ENCODE data around the gene WDR1.
A peak's percentile ranks its signal among the peaks of the same experiment; 100 is the strongest.

WDR1 gene

GRCh38 chr4:10040049-10040892, 76.3 kb downstream of the WDR1 start:
- DNase-seq (ENCODE audit: low spot score), result no peak

GRCh38 chr4:10036807-10037342, 79.7 kb downstream of the WDR1 start:
- DNase-seq (ENCODE audit: low spot score), result no peak

GRCh38 chr4:10035130-10035529, 81.5 kb downstream of the WDR1 start:
- no peak for DNase-seq (ENCODE audit: low spot score)

DNA sequence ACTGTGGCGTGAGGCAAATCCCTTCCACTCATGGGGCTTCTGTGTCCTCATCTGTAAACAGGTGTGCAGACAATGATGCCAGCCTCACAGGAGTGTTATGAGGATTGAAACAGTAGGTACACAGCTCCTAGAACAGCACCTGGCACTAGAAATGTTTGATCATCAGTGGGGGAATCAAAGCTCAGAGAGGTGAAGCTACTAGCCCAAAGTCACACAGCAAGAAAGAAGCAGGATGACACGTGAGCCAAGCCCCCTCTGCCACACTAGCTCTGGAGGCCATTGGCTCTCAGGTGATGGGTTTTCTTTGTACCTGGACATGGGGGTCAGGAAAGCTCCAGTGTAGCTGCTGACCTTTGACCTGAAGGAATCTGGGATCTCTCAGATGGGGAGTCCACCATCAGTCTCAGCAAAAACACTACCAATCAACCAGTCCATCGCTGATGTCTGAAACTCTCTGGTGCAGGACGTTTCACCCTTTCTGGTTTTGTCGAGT, 81.9 kb downstream of the WDR1 start:
- DNase-seq (ENCODE audit: low spot score), result no peak

GRCh38 chr4:10034136-10034535, 82.5 kb downstream of the WDR1 start:
- DNase-seq (ENCODE audit: low spot score), result no peak

- DNase-seq (ENCODE audit: low spot score), result peak; percentile 73
Measured at GRCh38 chr4:10033191-10033881, 83.3 kb downstream of the WDR1 start.

GRCh38 chr4:10032625-10033024, 84.0 kb downstream of the WDR1 start:
- DNase-seq (ENCODE audit: low spot score), result peak; percentile 78

DNA sequence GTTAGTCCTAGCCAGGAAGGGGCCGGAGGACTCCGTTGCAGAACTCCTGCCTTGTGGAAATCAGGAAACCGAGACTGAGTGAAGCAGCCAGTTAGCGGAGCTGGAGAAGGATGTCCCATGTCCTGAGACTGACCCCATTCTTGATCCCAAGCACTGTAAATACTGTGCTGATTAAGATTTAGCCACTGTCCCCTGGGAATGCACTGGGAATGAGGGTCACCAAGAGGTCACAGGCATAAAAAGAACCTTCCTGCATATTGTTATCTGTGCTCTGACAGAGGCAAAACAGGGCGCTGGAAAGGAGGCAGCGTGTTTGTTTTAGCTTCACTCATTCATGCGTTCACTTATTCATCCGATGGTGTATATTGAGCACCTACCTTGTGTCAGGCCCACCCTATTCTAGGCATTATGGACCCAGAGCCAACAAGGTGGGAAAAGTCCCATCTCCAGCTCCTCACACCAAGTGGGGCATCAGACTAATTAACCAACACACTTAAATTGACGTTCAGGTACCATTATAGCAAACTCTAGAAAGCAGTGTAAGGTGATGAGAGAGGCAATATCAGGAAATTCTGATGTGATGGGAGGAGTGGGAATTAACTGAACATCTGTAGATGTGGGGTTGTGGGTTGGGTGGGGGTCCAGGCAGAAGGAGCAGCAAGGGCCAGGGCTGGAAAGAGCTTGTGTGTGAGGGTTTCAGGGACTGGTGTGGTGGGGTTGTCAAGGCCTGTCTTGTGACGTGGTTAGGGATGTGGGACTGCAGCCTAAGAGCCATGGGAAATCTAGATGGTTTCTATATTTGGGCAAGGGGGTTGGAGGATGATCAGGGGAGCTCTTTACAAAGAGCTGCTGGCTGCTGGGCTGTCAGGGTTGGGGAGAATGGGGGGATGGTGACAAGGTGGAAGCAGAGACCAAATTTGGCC, 84.7 kb downstream of the WDR1 start:
- DNase-seq (ENCODE audit: low spot score), result no peak

DNA sequence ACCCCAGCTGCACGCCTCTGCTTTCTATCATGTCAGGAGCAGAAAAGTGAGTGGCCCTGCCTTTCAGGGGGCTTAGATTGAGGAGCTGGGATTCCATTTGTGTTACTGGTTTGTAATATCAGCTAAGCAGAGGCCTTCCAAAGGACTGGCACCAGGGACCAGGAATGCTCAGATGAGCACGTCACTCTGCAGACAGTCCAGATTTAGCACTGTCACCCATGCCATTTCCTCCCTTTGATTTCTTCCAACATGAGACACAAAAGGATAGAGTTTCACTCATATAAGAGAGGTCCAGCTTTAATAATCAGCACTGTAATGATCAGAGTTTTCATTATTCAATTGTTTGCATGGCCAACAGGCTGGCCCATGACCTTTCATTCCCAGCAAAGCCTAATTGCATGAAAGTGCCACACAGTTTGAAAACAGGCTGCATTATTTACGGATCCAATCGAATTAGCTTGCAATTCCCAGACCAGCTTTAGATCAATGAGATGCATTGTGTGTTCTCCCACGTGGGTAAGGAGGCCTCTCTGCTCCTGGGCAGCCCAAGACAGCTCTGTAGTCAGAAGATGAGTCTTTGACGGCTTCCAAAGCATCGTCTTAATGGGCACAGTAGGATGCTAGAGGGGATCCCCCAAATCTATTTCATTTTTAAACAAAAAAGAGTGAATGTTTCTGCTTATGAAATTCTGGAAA, 85.5 kb downstream of the WDR1 start:
- DNase-seq (ENCODE audit: low spot score), result no peak

- no peak for DNase-seq (ENCODE audit: low spot score)
Measured at GRCh38 chr4:10029403-10029802, 87.2 kb downstream of the WDR1 start.

DNA sequence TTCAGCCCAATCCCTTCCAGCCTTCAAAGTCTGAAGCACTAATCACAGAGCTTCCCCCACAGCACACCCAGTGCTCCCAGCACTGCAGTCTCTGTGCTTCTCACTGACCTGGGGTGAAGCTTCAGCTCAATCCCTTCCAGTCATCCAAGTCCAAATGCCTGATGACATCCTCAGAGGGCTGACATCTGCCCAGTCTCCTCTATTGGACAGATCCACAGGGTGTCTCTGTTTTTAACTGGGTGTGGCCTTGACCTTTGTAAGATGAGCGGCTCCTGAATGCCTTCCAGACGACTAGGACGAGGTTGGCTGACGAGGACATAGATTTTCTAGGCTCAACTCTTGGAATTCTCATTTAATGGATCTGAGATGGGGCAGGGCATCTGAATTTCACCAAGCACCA, 87.7 kb downstream of the WDR1 start:
- peak; percentile 58 for DNase-seq (ENCODE audit: low spot score)

- no peak for DNase-seq (ENCODE audit: low spot score)
Measured at GRCh38 chr4:10026485-10026884, 90.1 kb downstream of the WDR1 start.

DNA sequence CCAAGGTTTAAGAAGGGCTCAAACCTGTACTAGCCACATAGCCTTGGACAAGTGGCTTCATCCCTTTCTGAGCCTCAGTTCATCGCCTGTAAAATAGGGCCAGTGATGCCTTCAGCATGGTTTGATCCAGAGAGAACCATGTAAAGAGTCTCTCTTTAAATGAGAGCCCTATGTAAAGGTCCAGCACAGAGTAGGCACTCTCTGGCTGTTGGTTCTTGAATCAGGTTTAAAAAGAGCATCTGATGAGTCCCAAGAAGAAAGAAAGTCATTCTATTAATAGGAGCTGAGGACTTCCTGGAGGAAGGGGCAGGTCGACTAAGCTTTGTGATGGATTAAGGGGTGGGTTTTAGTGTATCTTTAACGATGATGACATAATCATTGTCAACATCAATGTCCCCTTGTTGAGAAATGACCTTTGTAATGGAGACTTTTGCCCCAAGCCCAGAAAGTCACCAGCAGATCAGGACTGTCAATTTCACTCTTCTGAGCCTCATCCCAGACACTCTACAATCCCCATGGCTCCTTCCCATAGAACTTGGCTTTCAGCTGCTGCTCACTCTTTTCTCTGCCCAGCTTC, 91.3 kb downstream of the WDR1 start:
- DNase-seq (ENCODE audit: low spot score), result no peak
